Measurements from ENCODE around the gene RXRA. TPM values are rescaled to one million over a fixed set of nuclear protein-coding genes. Genes with fewer than 3 reads are reported as not detected.

RXRA gene
- total and polyA plus RNA-seq, 10 of the 15 experiments (the other 5 are each of a cell fraction or from before 2014, with no cell fraction given) = 0.89 to 36.8 (median 11.1) TPM

DNA sequence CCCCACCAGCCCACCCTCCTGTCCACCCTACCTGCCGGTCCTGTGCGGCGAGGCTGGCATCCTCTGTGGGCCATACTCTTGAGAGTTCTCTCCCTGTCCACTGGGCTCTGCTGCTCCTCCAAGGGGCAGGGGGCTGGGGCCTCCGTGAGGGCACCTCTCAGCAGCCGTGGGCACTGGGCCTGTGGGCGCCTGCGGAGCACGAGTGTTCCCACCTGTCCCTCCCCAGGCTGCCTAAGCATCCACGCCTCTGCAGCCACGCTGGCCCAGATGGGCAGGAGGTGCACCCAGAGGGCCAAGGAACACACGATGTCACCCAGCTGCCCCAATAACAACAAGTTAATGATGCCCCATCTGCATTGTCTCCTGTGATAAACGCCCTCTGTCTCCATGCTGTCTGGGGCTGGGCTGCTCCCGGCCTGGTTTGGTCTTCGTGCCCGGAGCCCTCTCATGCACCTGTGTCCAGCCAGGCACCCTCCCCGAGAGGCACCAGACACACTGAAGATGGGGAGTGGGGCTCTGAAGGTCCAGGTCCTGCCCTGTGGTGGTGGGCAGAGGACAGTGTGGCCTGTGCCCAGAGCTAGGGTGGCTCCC lies 114.5 kb downstream of the RXRA start (continued):
- no peak for TF ChIP-seq CEBPB (IDR thresholded peaks at IDR 0.05; ENCODE audit: borderline replicate concordance in 1 of 2, low read depth in 2 of 2, low read length in 2 of 2)
- TF ChIP-seq HCFC1 (IDR thresholded peaks at IDR 0.05; ENCODE audit: low read length) = no peak
- TF ChIP-seq CBX5 (IDR thresholded peaks at IDR 0.05; ENCODE audit: low read depth) = no peak
- no peak for TF ChIP-seq CBFB (IDR thresholded peaks at IDR 0.05; ENCODE audit: low read depth)

GRCh38 chr9:134441227-134442084 lies 115.2 kb downstream of the RXRA start:
- no peaks in the 10 kb centered on the region; a peak in 1 of 4 replicates for H3K27me3 ChIP-seq (replicated peaks in 1 of 2; ENCODE audit: control insufficient read depth in 2 of 2, insufficient read depth in 2 of 2, low read length in 1 of 2)
- in situ Hi-C loops (cut with MboI) = no loop called here
- ChIA-PET SMC1A (ENCODE audit: uncharacterized antibody, unreplicated experiment) (interaction anchor here (2.0 kb wide), 1 partner anchor 271 kb away, joined by 14 read pairs; no protein-coding TSS in a partner anchor), CTCF (interaction anchor here (1.5 to 3.8 kb wide), 4 partner anchors 51 to 276 kb away, joined by 3 to 31 read pairs (median 10); no protein-coding TSS in a partner anchor), RAD21 (ENCODE audit: unreplicated experiment) (interaction anchor here (1.9 to 2.4 kb wide), 2 partner anchors 45 to 270 kb away, joined by 11 to 22 read pairs; no protein-coding TSS in a partner anchor), POLR2A (no interaction called here)
- H4K20me1 ChIP-seq (ENCODE audit: control insufficient read depth, insufficient read depth) = no peaks in the 10 kb centered on the region
- FAIRE-seq (no peak), ATAC-seq (no peak), DNase-seq (ENCODE audit: low read depth, low spot score) (no peak)
- TF ChIP-seq, protein P1, sequence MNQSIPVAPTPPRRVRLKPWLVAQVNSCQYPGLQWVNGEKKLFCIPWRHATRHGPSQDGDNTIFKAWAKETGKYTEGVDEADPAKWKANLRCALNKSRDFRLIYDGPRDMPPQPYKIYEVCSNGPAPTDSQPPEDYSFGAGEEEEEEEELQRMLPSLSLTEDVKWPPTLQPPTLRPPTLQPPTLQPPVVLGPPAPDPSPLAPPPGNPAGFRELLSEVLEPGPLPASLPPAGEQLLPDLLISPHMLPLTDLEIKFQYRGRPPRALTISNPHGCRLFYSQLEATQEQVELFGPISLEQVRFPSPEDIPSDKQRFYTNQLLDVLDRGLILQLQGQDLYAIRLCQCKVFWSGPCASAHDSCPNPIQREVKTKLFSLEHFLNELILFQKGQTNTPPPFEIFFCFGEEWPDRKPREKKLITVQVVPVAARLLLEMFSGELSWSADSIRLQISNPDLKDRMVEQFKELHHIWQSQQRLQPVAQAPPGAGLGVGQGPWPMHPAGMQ (IDR thresholded peaks at IDR 0.05; ENCODE audit: borderline replicate concordance) = no peak
- no peak for TF ChIP-seq KLF5 (IDR thresholded peaks at IDR 0.05; ENCODE audit: partially characterized antibody)
- peak; percentile 69 for TF ChIP-seq POLR2A (IDR thresholded peaks at IDR 0.05; ENCODE audit: low read depth, low read length)
- TF ChIP-seq BCL3 (IDR thresholded peaks at IDR 0.05; ENCODE audit: borderline replicate concordance, insufficient read depth, low read depth, low read length, poor library complexity, severe bottlenecking) = no peak
- TF ChIP-seq, protein P2, sequence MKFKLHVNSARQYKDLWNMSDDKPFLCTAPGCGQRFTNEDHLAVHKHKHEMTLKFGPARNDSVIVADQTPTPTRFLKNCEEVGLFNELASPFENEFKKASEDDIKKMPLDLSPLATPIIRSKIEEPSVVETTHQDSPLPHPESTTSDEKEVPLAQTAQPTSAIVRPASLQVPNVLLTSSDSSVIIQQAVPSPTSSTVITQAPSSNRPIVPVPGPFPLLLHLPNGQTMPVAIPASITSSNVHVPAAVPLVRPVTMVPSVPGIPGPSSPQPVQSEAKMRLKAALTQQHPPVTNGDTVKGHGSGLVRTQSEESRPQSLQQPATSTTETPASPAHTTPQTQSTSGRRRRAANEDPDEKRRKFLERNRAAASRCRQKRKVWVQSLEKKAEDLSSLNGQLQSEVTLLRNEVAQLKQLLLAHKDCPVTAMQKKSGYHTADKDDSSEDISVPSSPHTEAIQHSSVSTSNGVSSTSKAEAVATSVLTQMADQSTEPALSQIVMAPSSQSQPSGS (IDR thresholded peaks at IDR 0.05; ENCODE audit: low read length) = no peak
- no peak for TF ChIP-seq RELA (IDR thresholded peaks at IDR 0.05; ENCODE audit: borderline replicate concordance, partially characterized antibody)
- BruUV-seq (replicated peaks) = no TSS peak
- intact Hi-C loops (cut with micrococcal nuclease; ENCODE audit: unreplicated experiment) = loop anchor here (5.0 kb wide), 1 partner anchor 44 kb away; no protein-coding TSS in a partner anchor
- no peak overlapping the region for H3K9ac ChIP-seq (ENCODE audit: control insufficient read depth, insufficient read depth, low read length)
- WGBS (ENCODE audit: insufficient coverage, insufficient replicate concordance, low lambda C conversion rate, missing lambda C conversion rate) = 55% methylated on average over 26 of the region's 26 CpGs
- H3K4me3 ChIP-seq = no peak overlapping the region
- no peak overlapping the region for H3K27ac ChIP-seq (ENCODE audit: control insufficient read depth, insufficient read depth)
- H2AFZ ChIP-seq (ENCODE audit: control insufficient read depth, low read depth, low read length) = no peak overlapping the region
- peaks cover 6% of the 10 kb centered on the region for H3K4me1 ChIP-seq (ENCODE audit: control insufficient read depth, insufficient read depth, low read length)
- H3K4me2 ChIP-seq (ENCODE audit: control insufficient read depth, insufficient read depth) = no peak overlapping the region
- no peaks in the 10 kb centered on the region; a peak in 1 of 4 replicates for H3K36me3 ChIP-seq (ENCODE audit: control insufficient read depth in 2 of 2, insufficient read depth in 2 of 2, low read length in 1 of 2)
- no peaks in the 10 kb centered on the region; the same call in 2 of the 3 replicates for H3K9me3 ChIP-seq (replicated peaks; ENCODE audit: control insufficient read depth, insufficient read depth, low read length)
- no peaks in the 10 kb centered on the region for H3K79me2 ChIP-seq (ENCODE audit: control insufficient read depth, insufficient read depth, low read length)

All from GM12878 (cell line).